Stimulated activated CD8-positive, alpha-beta memory T cell treated with anti-CD3 and anti-CD28 coated beads, Interleukin-4, amount 100 ng/mL, for 4 hours (primary cell): ENCODE results near the gene OR2S2.
"Not testable (repeated sequence)": the region's sequence is repeated elsewhere in the genome, so short reads cannot be mapped to it uniquely, and the experiment has no call there.

Experiments used
- DNase-seq, 2 donors: peaks; one replicate each; pipeline ENCODE4 v3.0.0-alpha.2; 2020; ENCODE audit warnings: low read depth in 2 of 2, low spot score in 1 of 2

OR2S2 gene

DNA sequence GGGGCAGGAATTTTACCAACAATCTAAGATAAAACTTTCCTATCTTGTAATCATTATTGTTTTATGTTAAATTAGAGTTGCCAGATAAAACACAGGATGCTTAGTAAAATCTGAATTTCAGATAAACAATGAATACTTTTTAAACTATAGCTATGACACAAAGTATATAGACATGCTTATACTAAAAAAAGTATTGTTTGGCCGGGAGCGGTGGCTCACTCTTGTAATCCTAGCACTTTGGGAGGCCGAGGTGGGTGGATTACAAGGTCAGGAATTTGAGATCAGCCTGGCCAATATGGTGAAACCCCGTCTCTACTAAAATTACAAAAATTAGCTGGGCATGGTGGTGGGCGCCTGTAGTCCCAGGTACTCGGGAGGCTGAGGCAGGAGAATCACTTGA lies 23.9 kb downstream of the OR2S2 start:
- not testable (repeated sequence) for DNase-seq

DNA sequence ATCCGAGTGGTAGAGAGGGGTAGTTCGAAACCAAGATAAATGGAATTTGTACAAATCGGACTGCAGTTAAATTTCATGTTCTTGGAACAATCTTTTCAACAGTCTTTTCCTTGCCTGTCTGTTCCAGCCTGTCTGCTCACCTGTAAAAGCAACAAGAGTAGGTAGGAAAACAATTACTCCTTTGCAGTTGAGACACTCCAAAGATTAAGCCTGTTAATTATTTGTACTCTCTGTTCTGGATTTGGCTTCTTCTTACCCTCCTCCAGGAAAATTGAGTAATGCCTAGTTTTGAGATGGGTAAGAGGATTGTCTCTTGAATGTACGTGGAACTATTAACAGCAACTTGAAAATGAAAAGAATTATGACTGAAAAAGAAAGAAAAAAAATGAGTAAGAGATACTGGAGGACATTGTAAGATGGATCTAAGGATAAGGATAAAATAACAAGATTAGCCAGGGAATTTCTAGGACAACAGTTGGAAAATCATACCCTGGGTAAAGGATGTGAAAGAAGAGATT lies 24.3 kb downstream of the OR2S2 start:
- DNase-seq, result no peak

DNA sequence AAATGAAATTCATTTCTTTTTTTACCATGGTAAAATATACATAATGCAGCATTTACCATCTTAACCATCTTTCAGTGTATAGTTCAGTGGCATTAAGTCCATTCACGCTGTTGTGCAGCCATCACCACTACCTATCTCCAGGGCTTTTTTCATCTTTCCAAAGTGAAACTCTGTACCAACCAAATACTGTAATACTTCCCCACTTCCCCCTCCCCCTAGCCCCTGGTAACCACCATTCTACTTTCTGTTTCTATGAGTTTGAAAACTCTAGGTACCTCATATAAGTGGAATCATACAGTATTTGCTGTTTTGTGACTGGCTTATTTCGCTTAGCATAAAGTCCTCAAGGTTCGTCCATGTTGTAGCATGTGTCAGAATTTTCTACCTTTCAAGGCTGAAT lies 25.2 kb downstream of the OR2S2 start:
- DNase-seq, result no peak

DNA sequence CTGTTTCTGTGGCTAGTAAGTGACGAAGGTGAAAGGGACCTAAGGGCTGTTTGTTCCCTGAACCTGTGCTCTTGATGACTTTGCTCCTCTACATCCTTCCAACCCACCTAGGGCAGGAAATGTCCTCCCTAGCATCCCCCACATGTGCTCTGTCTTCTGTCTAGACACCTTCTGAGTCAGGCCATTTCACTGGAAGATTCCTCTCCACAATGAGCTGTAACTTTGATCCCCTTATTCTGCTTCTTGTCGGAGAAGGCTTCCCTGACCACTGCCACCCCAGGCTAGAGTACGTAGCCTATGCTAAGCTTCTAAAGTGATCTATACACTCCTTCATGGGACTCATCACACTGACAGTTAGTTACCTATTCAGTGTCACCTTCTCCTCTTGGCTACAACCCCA lies 27.0 kb downstream of the OR2S2 start:
- DNase-seq, result no peak

DNA sequence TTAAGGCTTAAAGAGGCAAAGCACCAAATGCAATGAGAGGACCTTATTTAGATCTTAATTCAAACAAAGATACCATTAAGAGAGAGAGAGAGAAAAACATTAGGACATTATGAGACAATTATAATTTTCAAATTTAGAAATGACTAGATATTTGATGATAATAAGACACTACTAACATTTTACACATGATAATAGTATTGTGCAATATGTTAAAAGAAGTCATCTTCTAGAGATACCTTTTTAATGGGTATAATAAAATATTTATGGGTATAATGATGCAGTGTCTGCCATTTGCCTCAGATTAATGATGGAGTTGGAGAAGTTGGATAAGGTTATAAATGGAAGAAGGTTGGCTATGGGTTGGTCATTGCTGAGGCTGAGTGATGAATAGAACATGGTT lies 27.4 kb downstream of the OR2S2 start:
- no peak for DNase-seq

DNA sequence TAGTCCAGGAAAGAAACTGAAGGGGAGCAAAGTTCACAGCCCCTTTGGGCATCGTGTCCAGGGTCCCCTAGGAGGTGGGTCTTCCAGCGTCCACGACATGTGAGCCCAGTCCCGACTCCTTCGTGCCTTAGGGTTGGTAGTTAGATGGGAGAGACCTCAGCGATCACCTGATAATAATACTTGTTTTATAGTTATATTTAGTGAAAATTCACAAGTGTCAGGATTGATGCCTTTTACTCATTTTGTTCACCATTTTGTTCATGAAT lies 28.6 kb downstream of the OR2S2 start:
- DNase-seq, result no peak

DNA sequence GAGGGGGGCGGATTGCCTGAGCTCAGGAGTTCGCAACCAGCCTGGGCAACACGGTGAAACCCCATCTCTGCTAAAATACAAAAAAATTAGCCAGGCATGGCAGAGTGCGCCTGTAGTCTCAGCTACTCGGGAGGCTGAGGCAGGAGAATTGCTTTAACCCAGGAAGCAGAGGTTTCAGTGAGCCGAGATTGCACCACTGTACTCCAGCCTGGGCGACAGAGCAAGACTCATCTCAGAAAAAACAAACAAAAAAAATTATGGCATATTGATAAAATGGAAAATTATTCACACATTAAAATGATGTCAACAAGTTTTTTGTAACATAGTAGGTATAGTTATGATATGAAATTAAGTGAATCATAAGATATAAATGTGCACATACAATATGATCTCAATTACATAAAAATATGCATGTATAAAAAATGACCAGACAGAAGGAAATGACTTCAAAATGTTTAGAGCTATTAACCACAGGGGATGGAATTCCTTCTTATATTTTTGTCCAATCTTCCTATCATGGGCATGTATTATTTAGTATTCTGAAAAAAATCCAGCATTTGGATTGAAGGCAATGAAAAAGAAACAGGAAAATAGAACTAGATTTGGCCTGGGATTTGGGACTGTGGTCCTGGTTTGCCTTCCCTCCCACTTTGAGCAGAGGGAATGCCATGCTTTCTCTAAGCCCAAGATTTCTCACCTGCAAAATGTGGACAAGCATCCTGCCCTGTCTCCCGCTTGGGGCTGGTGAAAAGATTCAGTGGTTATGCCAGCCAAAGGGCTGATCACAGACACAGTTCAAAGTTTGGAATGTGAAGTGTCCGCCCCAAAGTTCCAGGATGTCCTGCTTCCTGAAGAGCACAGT lies 29.1 kb downstream of the OR2S2 start:
- DNase-seq, result no peak

DNA sequence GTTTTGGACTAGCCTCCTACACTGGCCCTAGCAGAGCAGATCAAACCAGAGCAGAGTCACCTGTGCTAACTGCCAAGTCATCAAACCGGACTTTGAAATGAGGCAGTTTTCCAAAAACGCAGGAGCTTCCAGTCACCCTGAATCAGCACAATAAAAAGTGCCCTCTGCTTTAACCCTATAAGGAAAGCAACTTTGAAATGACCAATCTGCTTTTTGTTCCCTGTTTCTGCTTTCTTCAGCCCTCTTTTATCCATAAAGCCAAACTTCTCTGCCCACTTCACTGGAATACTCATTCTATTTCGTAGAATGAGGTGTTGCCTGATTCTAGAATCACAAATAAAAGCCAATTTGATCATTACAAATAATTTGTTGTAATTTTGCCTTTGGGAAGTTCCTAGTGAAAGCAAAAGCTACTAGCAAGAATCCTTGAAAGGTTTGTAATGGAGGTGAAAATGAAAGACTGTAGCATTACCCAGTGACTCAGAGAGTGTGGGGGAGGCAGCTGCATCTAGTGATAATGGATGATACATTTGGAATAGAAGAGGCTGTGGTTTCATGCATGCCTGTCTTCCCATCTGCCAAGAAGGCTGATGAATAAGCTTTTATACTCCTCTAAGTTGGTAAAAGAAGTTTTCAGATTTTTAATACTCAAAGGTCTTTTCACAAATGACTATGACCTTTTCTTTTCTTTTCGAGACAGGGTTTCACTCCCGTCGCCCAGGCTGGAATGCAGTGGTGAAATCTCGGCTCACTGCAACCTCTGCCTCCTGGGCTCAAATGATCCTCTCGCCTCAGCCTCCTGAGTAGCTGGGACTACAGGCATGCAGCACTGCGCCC lies 33.8 kb downstream of the OR2S2 start:
- DNase-seq, result no peak

DNA sequence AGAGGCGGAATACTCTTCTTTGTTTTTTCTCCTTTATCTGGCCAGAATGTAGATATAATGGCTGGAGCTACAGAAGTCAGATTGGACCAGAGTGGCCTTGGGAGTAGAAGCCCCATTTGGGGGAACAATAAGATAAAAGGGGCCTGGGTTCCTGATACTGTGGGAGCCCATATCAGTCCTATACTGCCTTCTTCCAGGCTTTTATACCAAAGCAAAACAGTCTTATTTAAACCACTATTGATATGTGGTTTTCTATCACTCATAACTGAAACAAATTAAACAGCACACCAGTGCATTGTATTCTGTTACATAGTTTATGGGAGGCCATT lies 34.4 kb downstream of the OR2S2 start:
- DNase-seq, result no peak

DNA sequence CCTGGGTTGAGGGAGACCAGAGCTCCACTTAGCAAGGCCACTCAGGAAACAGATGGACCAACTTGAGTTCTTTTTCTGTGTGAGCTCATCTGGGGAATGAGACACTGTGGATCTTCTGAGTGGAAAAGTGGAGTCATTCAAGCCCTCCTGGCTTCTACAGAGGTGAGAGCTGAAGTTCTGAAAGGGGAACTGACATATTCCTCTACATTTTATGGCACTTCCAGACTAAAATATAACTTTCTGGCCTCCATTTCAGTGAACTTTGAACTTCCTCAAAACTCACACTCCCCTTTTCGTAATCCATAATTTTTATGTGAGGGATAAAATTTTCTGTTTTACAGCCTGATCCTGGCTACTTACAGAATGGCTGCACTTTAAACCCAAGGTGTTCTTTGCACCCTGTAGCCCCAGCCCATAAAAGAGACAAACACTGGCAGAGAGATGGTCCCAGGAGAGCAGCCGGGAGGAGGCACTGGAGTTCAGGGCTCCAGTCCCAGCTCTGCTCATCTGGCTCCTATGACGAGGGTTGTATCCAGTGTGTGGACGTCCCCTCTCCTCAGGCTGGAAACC lies 37.8 kb downstream of the OR2S2 start:
- no peak for DNase-seq

DNA sequence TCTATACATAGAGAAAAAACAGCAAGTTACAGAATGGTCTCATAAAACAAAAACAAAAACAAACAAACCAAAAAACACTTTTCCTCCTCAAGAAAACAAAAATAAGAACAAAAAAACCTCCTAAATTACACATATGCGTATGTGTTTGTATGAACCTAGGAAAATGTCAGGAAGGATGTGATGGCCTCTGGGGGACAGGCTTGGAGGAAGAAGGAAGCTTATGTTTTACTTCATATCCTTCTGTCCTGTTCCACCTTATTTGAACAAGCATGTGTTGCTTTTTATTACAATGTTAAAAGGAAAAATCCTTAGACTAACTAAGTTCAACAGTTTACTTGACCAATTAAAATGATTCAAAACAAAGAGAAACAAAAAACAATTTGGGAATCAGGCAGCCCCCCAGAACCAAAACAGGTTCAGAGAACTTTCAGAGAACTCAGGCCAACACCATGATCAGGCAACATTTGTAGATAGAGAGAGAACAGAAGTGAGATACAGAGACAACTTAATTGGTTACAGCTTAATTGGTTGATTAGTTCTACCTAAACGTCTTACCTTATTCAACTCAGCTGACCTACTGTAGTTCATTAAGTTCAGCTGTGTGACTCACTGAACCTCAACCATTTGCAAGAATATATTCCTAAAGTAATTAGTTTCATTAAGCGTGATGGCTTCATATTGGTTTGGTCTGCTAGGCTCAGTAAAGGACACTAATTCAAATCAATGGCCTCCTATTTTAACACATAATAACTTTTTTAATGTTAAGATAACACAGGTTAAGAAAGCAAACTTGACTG lies 38.5 kb downstream of the OR2S2 start:
- no peak for DNase-seq

DNA sequence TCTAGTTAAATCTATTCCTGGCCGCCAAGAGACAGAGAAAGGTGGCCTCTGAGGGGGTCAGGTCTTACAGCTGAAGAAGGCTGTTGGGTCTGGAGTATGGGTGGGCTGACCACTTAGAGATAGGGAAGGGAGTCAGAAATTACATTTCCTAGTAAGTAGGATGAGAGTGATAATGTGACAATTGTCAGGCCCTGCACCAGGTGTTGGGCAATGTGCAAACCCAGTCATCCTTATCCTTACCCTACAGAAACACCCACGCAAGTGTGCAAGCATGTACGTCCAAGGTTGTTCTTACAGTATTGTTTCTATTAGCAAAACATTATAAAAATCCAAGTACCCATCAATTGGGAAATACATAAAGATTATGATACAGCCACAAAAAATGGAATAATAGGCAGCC lies 39.2 kb downstream of the OR2S2 start:
- no peak for DNase-seq

DNA sequence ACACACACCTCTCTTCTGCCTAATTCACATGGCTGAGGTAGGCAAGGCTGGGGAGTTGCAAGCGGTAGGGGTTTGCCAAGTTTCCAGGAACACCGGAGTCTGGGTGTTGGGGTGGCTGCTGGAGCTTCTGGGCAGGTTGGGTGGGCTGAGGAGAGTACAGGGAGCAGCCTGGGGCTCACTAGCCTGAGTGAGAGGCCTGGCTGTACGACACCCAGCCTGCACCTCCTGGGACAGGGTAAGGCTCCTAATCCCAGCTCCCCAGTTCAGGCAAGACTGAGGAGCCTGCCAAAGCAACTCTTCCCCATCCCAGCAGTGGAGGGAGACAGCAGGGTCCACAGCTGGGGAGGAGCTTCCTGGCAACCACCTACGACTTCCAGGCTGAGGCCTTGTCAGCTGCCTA lies 40.7 kb downstream of the OR2S2 start:
- no peak for DNase-seq

DNA sequence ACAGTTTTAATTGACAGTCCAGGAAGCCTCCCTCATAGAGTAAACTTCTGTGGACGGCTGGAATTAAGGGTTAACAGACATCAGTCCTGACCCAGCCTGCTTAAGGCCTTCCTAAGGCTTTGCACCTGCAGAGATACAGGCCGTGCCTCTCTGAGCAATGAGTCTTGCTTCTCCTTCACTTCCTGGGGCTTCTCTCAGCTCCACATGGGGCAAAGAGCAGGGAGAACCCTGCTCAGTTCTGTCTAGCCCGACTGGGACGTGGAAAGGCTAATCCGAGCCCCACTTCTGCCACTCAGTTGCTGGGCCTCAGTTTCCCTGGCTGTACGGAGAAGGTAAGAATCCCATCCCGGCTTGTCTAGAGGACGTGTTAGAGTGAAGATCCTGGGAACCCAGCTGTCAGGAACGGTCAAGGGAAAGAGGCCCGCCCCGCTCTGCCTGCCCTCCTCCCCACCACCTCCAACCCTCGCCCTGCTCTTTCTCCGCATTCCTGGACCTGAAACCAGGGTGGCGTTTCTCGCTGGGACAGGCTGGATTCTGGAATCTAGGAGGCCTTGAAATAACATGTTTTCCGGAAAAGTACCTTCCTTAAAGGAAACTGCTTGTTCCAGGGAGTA lies 42.2 kb downstream of the OR2S2 start:
- DNase-seq, result no peak

DNA sequence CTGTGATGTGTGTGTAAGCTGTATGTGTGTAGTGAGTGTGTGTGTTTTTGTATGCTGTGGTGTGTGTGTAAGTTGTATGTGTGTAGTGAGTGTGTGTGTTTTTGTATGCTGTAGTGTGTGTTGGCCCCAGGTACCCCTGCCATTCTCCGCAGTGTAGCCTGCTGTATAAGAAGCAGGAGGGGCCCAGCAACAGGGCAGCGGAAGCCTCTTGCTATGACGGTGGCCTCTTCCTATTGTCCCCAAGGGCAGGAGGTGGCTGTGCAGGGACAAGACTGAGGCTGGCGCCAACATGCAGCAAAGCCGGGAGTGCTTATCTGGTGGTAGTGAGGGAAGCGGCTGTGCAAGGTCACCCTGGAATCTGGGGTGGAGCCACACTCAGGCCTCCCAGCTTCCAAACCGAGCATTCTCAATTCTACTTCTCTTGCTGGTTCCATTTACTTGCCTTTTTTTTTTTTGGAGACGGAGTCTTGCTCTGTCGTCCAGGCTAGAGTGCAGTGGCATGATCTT lies 43.6 kb downstream of the OR2S2 start:
- no peak for DNase-seq

DNA sequence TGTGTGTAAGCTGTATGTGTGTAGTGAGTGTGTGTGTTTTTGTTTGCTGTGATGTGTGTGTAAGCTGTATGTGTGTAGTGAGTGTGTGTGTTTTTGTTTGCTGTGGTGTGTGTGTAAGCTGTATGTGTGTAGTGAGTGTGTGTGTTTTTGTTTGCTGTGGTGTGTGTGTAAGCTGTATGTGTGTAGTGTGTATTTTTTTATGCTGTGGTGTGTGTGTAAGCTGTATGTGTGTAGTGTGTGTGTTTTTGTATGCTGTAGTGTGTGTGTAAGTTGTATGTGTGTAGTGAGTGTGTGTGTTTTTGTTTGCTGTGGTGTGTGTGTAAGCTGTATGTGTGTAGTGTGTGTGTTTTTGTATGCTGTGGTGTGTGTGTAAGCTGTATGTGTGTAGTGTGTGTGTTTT lies 44.5 kb downstream of the OR2S2 start:
- not testable (repeated sequence) for DNase-seq

DNA sequence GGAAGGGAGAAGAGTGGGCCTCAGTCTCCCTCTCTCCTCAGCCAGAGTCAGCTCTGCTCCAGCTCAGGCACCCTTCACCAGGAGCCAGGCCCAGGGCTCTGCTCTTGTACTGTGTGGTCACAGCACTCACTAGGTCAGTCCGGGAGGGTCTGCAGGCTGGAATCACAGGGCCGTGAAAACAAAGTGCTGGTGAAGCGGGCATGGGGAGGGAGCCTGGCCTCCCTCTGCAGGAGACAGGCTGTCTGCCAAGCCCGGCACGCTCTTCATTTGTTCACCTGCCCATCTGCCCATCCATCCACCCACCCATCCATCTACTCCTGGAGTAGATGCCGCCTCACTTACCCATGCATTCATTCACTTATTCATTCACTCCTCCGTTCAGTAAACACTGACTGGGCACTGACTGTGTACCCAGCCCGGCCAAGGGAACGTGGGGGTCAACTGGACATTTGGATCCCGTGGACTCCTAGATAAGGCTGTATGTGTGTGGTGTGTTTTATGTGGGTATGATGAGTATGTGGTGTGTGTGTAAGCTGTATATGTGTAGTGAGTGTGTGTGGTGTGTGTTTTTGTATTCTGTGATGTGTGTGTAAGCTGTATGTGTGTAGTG lies 45.1 kb downstream of the OR2S2 start:
- DNase-seq, result no peak

DNA sequence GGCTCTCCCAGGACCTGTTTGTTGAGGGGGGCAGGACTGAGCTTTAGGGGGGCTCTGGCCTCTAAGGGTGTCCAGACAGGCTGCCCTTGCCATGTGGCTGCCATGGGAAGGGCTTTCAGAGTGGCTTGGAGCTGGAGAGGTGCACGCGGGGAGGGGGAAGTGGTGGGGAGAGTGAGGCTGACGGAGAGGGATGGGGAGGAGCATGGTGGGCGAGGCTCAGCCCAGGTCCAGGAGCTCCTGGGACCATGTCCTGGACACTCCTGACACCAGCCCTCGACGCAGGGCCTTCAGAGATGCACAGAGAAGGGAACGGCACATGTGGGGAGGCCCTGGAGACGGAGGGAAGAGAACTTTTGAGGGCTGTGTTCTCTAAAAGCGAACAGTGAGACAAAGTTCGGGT lies 46.3 kb downstream of the OR2S2 start:
- DNase-seq, result no peak

DNA sequence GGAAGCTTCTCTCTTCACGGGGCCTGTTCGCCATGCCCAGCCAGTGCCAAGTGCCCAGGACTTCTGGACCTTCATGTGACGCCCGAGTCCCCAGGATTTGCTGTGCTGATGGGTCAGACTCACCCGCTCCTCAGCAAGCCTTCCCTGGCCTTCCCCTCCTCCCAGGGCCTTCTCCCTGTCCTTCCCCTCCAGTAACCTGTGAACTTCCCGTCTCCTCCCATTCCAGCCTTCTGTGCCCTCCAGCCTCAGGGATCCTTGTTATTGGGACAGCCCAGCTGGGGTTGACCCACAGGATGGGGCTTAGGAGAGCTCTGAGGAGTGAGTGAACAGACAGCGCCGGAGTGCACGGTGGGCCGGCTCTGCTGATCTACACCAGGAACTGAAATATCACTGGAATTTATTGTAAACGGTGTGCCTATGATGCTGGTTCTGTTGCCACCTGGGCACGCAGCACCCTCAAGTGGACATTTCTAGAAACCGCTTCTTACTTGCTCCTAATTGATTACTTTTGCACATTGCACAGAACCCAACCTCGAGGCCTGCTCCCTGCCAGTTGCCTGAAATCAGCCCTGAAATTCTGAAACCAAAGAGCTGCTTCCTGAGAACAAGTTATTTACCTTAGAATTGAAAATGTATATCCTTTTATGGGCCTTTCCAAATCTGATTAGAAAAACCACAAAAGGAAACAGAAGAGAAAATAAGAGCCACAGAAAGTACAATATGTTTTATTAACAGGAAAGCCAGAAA lies 47.2 kb downstream of the OR2S2 start:
- no peak for DNase-seq
